G401 (cell line): ENCODE data around the gene SOWAHD. TPM values are rescaled to one million over a fixed set of nuclear protein-coding genes. Genes with fewer than 3 reads are reported as not detected.
"Not testable (repeated sequence)": the region's sequence is repeated elsewhere in the genome, so short reads cannot be mapped to it uniquely, and the experiment has no call there.

Experiments
- DNase-seq: peaks from one replicate; pipeline ENCODE4 v3.0.0-alpha.2; 2015; ENCODE audit warnings: low spot score
- in situ Hi-C: cut with HindIII; loops from 2 replicates; pipeline ENCODE4 v1.10.0; 2016; ENCODE audit warnings: low sequenced_read_pairs, mixed read lengths
- total RNA-seq: library from RNA; depleted of rRNA; stranded (reverse); fragments of >200 nt; shearing (Covaris generic); gene quantifications from 2 replicates; pipeline ENCODE4 v1.2.3, GENCODE V29; 2014; rRNA removed

The SOWAHD gene
- not detected in 2 replicates for total RNA-seq

- no peak for DNase-seq
- in situ Hi-C loops: no loop called here
Observed at GRCh38 chrX:119757979-119758730, at the start of gene SOWAHD. Gene SOWAHD (plus strand): TSS chrX:119758588. CDS start chrX:119758668, 80 bp downstream.

- no peak for DNase-seq
- in situ Hi-C loops: no loop called here
Observed at GRCh38 chrX:119708936-119709335, 49.5 kb upstream of the SOWAHD start.

- no peak for DNase-seq
- in situ Hi-C loops: no loop called here
Observed at GRCh38 chrX:119709630-119710029, 48.8 kb upstream of the SOWAHD start.

- DNase-seq: no peak
- in situ Hi-C loops: no loop called here
Observed at GRCh38 chrX:119721487-119721886, 36.9 kb upstream of the SOWAHD start.

- in situ Hi-C loops: no loop called here
- no peak for DNase-seq
Observed at GRCh38 chrX:119721926-119722325, 36.5 kb upstream of the SOWAHD start.

- in situ Hi-C loops: no loop called here
- DNase-seq: no peak
Observed at GRCh38 chrX:119726900-119727555, 31.4 kb upstream of the SOWAHD start.

GRCh38 chrX:119728487-119728886 is 29.9 kb upstream of the SOWAHD start:
- in situ Hi-C loops: no loop called here
- peak; percentile 25 for DNase-seq

GRCh38 chrX:119729408-119730201 is 28.8 kb upstream of the SOWAHD start:
- peak; percentile 52 for DNase-seq
- in situ Hi-C loops: no loop called here

- in situ Hi-C loops: no loop called here
- DNase-seq: peak; percentile 43
Observed at GRCh38 chrX:119734897-119735339, 23.5 kb upstream of the SOWAHD start.

- in situ Hi-C loops: no loop called here
- peak; percentile 7 for DNase-seq
Observed at GRCh38 chrX:119735467-119735866, 22.9 kb upstream of the SOWAHD start.

- no peak for DNase-seq
- in situ Hi-C loops: no loop called here
Observed at GRCh38 chrX:119736206-119736764, 22.1 kb upstream of the SOWAHD start.

GRCh38 chrX:119738742-119739141 is 19.6 kb upstream of the SOWAHD start:
- in situ Hi-C loops: no loop called here
- peak; percentile 38 for DNase-seq

GRCh38 chrX:119745283-119745848 is 13.0 kb upstream of the SOWAHD start:
- in situ Hi-C loops: no loop called here
- DNase-seq: no peak

- in situ Hi-C loops, DNase-seq: not testable (repeated sequence)
Observed at GRCh38 chrX:119750131-119750530, 8.3 kb upstream of the SOWAHD start.

GRCh38 chrX:119750751-119751150 is 7.6 kb upstream of the SOWAHD start:
- in situ Hi-C loops, DNase-seq: not testable (repeated sequence)

- no peak for DNase-seq
- in situ Hi-C loops: no loop called here
Observed at GRCh38 chrX:119753001-119753400, 5.4 kb upstream of the SOWAHD start.

GRCh38 chrX:119753639-119754257 is 4.6 kb upstream of the SOWAHD start:
- DNase-seq: peak; percentile 36
- in situ Hi-C loops: no loop called here

GRCh38 chrX:119755981-119756533 is 2.3 kb upstream of the SOWAHD start:
- no peak for DNase-seq
- in situ Hi-C loops: no loop called here
